Memory B cell (primary cell): ENCODE measurements around the gene DIS3L2.
"Not testable (repeated sequence)": the region's sequence is repeated elsewhere in the genome, so short reads cannot be mapped to it uniquely, and the experiment has no call there.

Experiments
- ATAC-seq: fragments of 150-1000 bp; cut with Tn5 transposase; 2 replicates; pipeline ENCODE4 v1.10.0; 2021; ENCODE audit warnings: low read depth, mild to moderate bottlenecking, moderate library complexity
- DNase-seq, 2 donors: peaks; one replicate each; pipeline ENCODE4 v3.0.0; 2022; ENCODE audit warnings: low spot score in 2 of 2
- H3K27ac Mint-ChIP-seq: one replicate; pipeline ENCODE4 v1.8.0; 2022; ENCODE audit warnings: mild to moderate bottlenecking, moderate library complexity, mixed read lengths
- H3K27me3 Mint-ChIP-seq: one replicate; pipeline ENCODE4 v1.8.0; 2022; ENCODE audit warnings: mixed read lengths
- H3K36me3 Mint-ChIP-seq: one replicate; pipeline ENCODE4 v1.8.0; 2022; ENCODE audit warnings: mild to moderate bottlenecking, mixed read lengths
- H3K4me1 Mint-ChIP-seq: one replicate; pipeline ENCODE4 v1.8.0; 2022; ENCODE audit warnings: mixed read lengths
- H3K4me3 Mint-ChIP-seq: one replicate; pipeline ENCODE4 v1.8.0; 2022; ENCODE audit warnings: mild to moderate bottlenecking, moderate library complexity, mixed read lengths
- H3K9me3 Mint-ChIP-seq: one replicate; pipeline ENCODE4 v1.8.0; 2022; ENCODE audit warnings: mixed read lengths

DIS3L2 gene

DNA sequence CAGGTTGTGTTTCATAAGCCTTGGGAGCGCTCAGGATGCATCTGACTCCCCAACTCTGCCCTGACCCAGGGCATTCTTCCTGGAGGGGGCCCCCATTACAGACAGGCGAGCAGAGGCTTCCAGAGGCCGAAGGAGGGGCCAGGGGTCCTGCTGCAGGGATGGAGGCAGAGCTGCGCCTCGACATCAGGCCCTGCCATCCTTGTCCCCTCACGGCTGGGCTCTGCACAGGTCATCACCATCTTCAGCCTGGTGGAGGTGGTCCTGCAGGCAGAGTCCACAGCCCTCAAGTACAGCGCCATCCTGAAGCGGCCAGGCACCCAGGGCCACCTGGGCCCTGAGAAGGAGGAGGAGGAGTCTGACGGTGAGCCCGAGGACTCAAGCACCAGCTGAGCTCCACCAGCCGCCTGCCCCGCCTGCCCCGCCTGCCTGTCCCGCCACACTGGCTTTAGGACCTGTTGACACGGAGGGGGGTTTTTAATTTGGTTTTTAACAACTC is 374.8 kb downstream of the DIS3L2 start:
- Mint-ChIP-seq H3K4me1 (no peaks in the 10 kb centered on the region), H3K9me3 (no peaks in the 10 kb centered on the region), H3K36me3 (peaks cover 10% of the 10 kb centered on the region), H3K27ac (no peak overlapping the region), H3K4me3 (no peak overlapping the region), H3K27me3 (no peaks in the 10 kb centered on the region)
- DNase-seq (no peak), ATAC-seq (no peak)

DNA sequence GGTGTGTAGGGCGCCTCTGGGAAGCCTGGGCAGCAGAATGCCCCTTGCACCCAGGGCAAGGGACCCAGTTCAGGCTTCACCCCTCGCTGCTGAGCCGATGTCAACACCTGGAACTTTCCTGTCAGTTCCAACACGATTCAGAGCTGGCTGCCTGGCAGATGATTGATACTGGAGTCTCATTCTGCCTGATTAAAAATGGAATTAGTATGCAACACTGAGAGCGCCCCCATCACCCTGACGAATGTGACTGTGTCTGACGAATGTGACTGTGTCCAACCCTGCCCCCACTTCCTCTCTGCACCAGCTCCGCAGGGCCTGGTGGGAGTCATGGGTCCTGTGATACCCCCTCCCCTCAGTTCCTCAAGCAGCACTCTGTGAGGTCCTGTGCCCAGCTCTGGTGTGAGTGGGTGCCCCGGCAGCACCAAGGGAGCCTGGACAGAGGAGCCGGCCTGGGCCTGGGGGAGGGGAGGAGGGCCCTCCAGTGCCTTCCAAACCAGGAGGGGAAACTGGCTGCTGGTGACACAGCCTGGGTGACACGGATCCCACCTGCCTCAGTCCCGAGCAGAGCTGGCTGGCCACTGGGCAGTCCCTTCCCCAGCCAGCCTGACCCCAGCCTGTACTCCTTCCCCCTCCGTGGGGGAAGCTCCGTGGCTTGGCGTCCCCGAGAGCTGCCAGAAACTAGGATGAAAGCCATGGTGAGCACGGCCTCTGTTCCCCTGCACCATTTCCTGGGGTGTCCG is 375.6 kb downstream of the DIS3L2 start:
- ATAC-seq (no peak), DNase-seq (no peak)
- no peak overlapping the region for H3K27ac Mint-ChIP-seq
- peaks cover 10% of the 10 kb centered on the region for H3K36me3 Mint-ChIP-seq
- H3K9me3 Mint-ChIP-seq = no peaks in the 10 kb centered on the region
- no peak overlapping the region for H3K4me3 Mint-ChIP-seq
- no peaks in the 10 kb centered on the region for H3K4me1 Mint-ChIP-seq
- H3K27me3 Mint-ChIP-seq = no peaks in the 10 kb centered on the region

DNA sequence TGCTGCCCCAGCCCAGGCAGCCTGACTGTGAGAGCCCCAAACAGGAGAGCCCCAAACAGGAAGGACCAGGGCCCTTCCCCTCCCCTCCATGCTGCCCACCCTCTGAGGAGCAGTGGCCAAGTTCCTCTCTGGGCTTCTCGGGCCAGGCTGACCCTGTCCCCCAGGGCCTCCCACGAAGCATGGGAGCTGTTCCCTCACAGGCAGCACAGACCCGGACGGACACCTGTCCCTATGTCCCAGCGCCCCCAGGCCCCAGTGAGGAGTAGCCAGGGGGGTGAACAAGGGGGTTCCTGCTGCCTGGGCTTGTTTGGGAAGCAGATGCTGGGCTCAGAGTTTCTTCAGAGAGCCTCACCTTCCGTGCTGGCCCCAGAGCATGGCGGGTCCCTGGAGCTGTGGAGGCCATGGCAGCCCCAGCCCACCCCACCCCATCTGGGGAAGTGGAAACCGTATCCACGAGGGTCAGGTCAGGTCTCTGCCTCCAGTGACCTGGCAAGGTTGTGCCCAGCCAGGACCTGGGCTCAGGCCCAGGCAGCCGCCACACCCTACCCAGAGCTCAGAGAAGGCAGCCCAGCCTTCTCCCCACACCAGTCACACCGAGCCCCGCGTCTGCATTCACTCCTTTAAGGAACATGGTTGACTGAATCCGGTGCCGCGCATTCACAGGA is 376.7 kb downstream of the DIS3L2 start:
- not testable (repeated sequence) for H3K4me3 Mint-ChIP-seq, H3K9me3 Mint-ChIP-seq, DNase-seq

DNA sequence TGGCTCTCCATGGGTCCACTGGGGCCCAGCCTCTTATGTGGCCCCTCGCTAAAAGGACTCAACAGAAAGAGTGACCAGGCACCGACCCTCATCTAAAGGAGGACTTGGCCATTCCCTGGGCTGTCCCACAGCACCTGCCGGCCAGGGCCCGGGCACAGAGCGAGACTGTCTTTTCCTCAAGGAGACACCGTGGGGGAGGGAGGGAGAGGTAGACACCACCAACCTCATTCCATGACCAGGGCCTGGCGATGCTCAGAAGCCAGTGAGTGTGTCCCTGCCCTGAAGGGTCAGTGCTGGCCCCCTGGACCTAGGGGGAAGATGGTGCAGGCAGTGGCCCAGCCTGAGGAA is 377.2 kb downstream of the DIS3L2 start:
- Mint-ChIP-seq H3K27ac (no peak overlapping the region), H3K4me1 (no peaks in the 10 kb centered on the region), H3K4me3 (no peak overlapping the region), H3K27me3 (no peaks in the 10 kb centered on the region), H3K36me3 (peaks cover 10% of the 10 kb centered on the region), H3K9me3 (no peaks in the 10 kb centered on the region)
- DNase-seq (no peak), ATAC-seq (no peak)

More for the DNA sequence above, 376.7 kb downstream of the DIS3L2 start:
- not testable (repeated sequence) for H3K27ac Mint-ChIP-seq, H3K4me1 Mint-ChIP-seq, ATAC-seq, H3K27me3 Mint-ChIP-seq, H3K36me3 Mint-ChIP-seq

GRCh38 chr2:232339121-232340081 is 377.9 kb downstream of the DIS3L2 start:
- no peak for DNase-seq
- Mint-ChIP-seq H3K9me3 (no peaks in the 10 kb centered on the region), H3K27me3 (no peaks in the 10 kb centered on the region), H3K4me1 (no peaks in the 10 kb centered on the region), H3K4me3 (no peak overlapping the region), H3K27ac (no peak overlapping the region), H3K36me3 (peaks cover 6% of the 10 kb centered on the region)
- ATAC-seq = no peak

GRCh38 chr2:232340171-232340935 is 378.8 kb downstream of the DIS3L2 start:
- Mint-ChIP-seq H3K27me3 (no peaks in the 10 kb centered on the region), H3K9me3 (no peaks in the 10 kb centered on the region), H3K36me3 (peaks cover 6% of the 10 kb centered on the region), H3K27ac (no peak overlapping the region), H3K4me3 (no peak overlapping the region), H3K4me1 (no peaks in the 10 kb centered on the region)
- ATAC-seq = no peak
- no peak for DNase-seq

- H3K9me3 Mint-ChIP-seq = no peaks in the 10 kb centered on the region
- H3K4me1 Mint-ChIP-seq = no peaks in the 10 kb centered on the region
- H3K4me3 Mint-ChIP-seq = no peak overlapping the region
- H3K27ac Mint-ChIP-seq = no peak overlapping the region
- ATAC-seq = no peak
- no peak for DNase-seq
- H3K36me3 Mint-ChIP-seq = peaks cover 6% of the 10 kb centered on the region
- no peaks in the 10 kb centered on the region for H3K27me3 Mint-ChIP-seq
Measured at GRCh38 chr2:232341061-232341738, 379.7 kb downstream of the DIS3L2 start.

DNA sequence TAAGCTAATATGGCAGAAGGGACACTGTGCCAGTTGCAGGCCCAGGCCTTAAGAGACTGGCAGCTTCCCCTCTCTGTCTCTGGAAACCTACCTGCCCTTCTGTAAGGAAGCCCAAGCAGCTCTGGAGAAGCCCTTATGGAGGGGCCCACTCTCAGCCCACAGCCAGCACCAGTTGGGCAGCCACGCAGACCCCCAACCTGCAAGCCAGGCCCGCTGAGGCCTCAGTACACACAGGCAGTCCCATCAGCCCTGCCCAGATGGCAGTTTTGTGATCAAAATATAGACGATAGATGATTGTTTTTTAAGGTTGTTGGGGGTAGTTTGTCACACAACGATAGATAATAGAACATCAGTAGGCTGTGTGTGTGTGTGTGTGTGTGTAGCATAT is 380.2 kb downstream of the DIS3L2 start:
- Mint-ChIP-seq H3K36me3 (peaks cover 6% of the 10 kb centered on the region), H3K27ac (no peak overlapping the region), H3K9me3 (no peaks in the 10 kb centered on the region), H3K4me1 (no peaks in the 10 kb centered on the region), H3K4me3 (no peak overlapping the region), H3K27me3 (no peaks in the 10 kb centered on the region)
- ATAC-seq (no peak), DNase-seq (no peak)

DNA sequence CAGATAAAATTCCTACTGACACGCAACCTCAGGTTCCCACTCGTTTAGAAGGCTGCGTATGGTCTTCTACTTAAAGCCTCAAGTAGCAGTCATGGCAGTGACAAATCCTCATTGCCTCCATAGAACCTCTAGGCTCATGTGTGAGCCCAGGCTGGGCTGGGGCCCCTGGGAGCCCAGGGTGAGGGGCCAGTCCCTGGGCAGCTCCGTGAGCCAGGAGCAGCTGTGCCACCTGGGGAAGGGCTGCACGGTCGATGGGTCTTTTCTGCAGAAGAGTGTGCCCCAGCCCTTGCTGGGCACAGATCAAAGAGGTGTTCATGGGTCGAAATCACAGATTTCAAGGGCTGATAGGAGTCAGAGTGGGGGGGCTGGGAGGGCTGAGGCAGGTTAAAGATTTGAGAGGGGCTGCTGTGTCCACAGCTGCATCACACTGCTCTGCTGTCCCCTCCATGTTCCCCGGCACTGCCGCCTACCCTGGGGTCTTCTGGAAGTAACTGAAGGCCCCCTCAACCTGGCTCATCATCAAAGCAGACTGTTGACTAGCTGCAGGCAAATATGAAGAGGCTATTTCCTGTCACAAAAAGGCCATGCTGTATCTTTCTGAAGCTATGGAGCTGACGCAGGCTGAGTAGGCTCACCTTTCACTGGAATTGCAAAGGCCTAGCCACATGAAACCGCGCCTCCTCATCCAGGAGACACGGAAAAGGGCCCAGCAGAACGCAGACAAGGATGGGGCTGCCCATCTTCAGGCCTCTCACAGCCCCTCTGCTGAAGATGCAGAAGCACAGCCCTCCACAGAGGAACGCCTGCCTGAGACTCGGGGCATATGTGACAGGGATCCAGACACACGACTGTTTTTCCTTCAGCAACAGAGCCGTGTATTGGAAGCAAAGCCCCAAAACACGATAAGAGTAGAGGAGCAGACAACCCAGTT is 381.4 kb downstream of the DIS3L2 start:
- Mint-ChIP-seq H3K9me3 (no peaks in the 10 kb centered on the region), H3K36me3 (peaks cover 5% of the 10 kb centered on the region), H3K4me3 (no peak overlapping the region), H3K27ac (no peak overlapping the region), H3K4me1 (no peaks in the 10 kb centered on the region), H3K27me3 (no peaks in the 10 kb centered on the region)
- DNase-seq (no peak), ATAC-seq (no peak)

- Mint-ChIP-seq H3K9me3 (peaks cover 2% of the 10 kb centered on the region), H3K36me3 (peaks cover 7% of the 10 kb centered on the region), H3K27ac (no peak overlapping the region), H3K27me3 (peaks cover 2% of the 10 kb centered on the region), H3K4me1 (no peaks in the 10 kb centered on the region), H3K4me3 (no peak overlapping the region)
- ATAC-seq (no peak), DNase-seq (no peak)
Measured at GRCh38 chr2:232343821-232344220, 382.3 kb downstream of the DIS3L2 start.

DNA sequence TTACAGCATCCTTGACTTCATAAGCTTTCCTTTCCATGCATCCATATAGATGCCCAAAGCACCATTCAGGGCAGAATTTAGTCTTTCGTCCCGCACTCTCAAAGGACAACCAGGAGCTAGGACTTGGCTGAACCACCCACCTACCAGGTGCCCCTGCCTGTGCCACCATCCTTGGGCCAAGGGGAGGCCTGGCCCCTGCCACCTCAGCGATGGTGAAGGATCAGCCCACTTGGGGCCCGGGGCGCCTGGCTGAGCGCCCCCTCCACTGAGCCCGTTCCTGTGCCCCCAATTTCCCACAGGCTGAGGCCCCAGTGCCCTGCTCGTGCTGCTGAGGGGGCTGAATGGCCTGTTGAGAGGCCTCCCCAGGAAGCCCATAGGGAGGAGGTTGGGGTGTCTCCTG is 383.7 kb downstream of the DIS3L2 start:
- peaks cover 4% of the 10 kb centered on the region for H3K36me3 Mint-ChIP-seq
- H3K4me1 Mint-ChIP-seq = no peaks in the 10 kb centered on the region
- peaks cover 2% of the 10 kb centered on the region for H3K9me3 Mint-ChIP-seq
- no peak overlapping the region for H3K4me3 Mint-ChIP-seq
- peaks cover 2% of the 10 kb centered on the region for H3K27me3 Mint-ChIP-seq
- DNase-seq (no peak), ATAC-seq (no peak)
- no peak overlapping the region for H3K27ac Mint-ChIP-seq

DNA sequence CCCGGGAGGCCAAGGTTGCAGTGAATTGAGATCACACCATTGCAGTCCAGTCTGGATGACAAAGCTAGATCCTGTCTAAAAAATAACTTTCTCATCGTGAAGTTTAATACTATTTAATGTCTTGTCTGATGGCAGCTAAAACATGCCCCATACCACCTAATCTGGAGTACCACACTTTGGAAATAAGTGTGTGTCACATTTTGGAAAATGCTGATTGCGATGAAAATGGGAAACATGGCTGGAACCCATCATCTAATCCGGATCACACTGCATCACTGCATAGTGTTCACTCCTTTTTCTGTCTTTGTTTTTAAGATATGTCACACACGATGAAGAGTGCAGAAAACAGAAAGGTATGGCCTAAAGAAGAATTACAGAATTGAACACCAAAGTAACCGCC is 385.9 kb downstream of the DIS3L2 start:
- peaks cover 2% of the 10 kb centered on the region for H3K9me3 Mint-ChIP-seq
- DNase-seq (no peak), ATAC-seq (no peak)
- no peaks in the 10 kb centered on the region for H3K4me1 Mint-ChIP-seq
- H3K27ac Mint-ChIP-seq = no peak overlapping the region
- peaks cover 2% of the 10 kb centered on the region for H3K36me3 Mint-ChIP-seq
- H3K27me3 Mint-ChIP-seq = peaks cover 2% of the 10 kb centered on the region
- H3K4me3 Mint-ChIP-seq = no peak overlapping the region
